ENCODE measurements around the gene HOXD1.

DNA sequence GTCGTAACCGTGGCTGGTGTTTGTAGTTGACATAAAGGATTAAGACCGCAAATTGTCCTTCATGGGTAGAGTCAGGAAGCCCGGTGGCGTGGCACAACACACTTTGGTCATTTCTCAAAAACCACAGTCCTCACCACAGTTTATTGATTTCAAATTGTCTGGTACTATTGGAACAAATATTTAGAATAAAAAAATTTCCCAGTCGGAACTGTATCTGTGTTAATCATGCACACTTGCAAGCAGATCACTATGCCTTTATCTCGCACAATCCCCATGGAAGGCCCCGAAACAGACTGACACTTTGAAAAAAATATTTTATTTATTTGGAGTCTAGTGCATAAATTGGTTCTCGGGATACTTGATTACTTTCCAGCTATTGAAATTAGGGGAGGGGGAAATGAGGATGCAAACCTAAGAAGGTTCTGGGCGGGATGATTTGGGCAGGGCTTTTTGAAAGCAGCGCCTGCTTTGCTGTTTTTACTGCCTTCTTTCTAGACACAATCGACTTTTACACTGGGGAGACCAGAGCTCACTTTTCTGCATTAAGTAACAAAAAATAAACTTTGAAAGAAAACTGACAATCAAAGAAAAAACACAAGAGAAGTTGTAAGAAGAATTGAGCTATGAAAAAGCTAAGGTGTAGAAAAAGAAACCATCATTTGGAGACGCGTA, 15.4 kb upstream of the HOXD1 start:
- TF ChIP-seq CTCF (IDR thresholded peaks at IDR 0.05): no peak
- no peak for TF ChIP-seq POLR2A (IDR thresholded peaks at IDR 0.05)
- TF ChIP-seq POLR2AphosphoS5 (IDR thresholded peaks at IDR 0.05): no peak
- TF ChIP-seq EP300 (IDR thresholded peaks at IDR 0.05): no peak
